ENCODE measurements around the gene CEP170B.
"Not testable (repeated sequence)": the region's sequence is repeated elsewhere in the genome, so short reads cannot be mapped to it uniquely, and the experiment has no call there.

The CEP170B gene

GRCh38 chr14:104913435-104913834 is 48.4 kb downstream of the CEP170B start:
- DNase-seq (ENCODE audit: low read depth) = no peak

GRCh38 chr14:104917116-104917515 is 52.0 kb downstream of the CEP170B start:
- no peak for DNase-seq (ENCODE audit: low read depth)

- DNase-seq (ENCODE audit: low read depth) = no peak
Measured at GRCh38 chr14:104917993-104918392, 52.9 kb downstream of the CEP170B start.

GRCh38 chr14:104919152-104919992 is 54.3 kb downstream of the CEP170B start:
- DNase-seq (ENCODE audit: low read depth) = not testable (repeated sequence)

- DNase-seq (ENCODE audit: low read depth) = no peak
Measured at GRCh38 chr14:104919993-104920315, 54.9 kb downstream of the CEP170B start.

- no peak for DNase-seq (ENCODE audit: low read depth)
Measured at GRCh38 chr14:104923640-104924420, 58.8 kb downstream of the CEP170B start.

GRCh38 chr14:104924421-104925213 is 59.5 kb downstream of the CEP170B start, which contains the start of gene PLD4:
Gene PLD4, plus strand, starts transcription at chr14:104924879. Its CDS starts 2,262 bp downstream, at chr14:104927141.
- DNase-seq (ENCODE audit: low read depth) = no peak

GRCh38 chr14:104925214-104925854 is 60.3 kb downstream of the CEP170B start:
- no peak for DNase-seq (ENCODE audit: low read depth)

- no peak for DNase-seq (ENCODE audit: low read depth)
Measured at GRCh38 chr14:104925855-104926609, 61.0 kb downstream of the CEP170B start.

- DNase-seq (ENCODE audit: low read depth) = no peak
Measured at GRCh38 chr14:104926619-104927431, 61.8 kb downstream of the CEP170B start.

- DNase-seq (ENCODE audit: low read depth) = no peak
Measured at GRCh38 chr14:104927432-104927816, 62.4 kb downstream of the CEP170B start.

GRCh38 chr14:104927901-104928300 is 62.8 kb downstream of the CEP170B start:
- DNase-seq (ENCODE audit: low read depth) = no peak

GRCh38 chr14:104928391-104929133 is 63.5 kb downstream of the CEP170B start:
- no peak for DNase-seq (ENCODE audit: low read depth)

GRCh38 chr14:104929268-104930230 is 64.5 kb downstream of the CEP170B start:
- DNase-seq (ENCODE audit: low read depth) = no peak

GRCh38 chr14:104930526-104931303 is 65.6 kb downstream of the CEP170B start:
- DNase-seq (ENCODE audit: low read depth) = no peak

- DNase-seq (ENCODE audit: low read depth) = no peak
Measured at GRCh38 chr14:104931304-104931770, 66.3 kb downstream of the CEP170B start.
